ENCODE data around the gene HIGD1C.
A peak's percentile ranks its signal among the peaks of the same experiment; 100 is the strongest.

The HIGD1C gene

DNA sequence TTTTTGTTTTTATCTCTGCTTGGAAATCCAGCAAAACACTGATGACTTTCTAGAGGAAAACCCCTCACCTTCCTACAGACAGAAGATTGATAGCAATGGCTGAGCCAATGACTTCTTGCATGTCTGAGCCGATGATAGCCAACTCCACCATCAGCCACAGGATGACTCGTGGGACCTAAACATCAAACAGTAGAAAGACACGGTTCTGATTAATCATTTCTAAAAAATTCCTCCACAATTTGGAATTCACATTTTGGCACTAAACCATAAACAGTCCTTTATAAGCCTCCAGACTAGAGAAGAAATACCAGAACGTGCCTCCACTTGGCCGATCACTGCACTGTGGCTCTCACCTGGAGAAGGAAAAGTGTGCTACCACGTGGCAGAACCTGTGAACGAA lies 47.9 kb downstream of the HIGD1C start:
- no peak overlapping the region for H3K27ac Mint-ChIP-seq
- no peaks in the 10 kb centered on the region for H3K4me1 Mint-ChIP-seq
- TF ChIP-seq, protein P1, sequence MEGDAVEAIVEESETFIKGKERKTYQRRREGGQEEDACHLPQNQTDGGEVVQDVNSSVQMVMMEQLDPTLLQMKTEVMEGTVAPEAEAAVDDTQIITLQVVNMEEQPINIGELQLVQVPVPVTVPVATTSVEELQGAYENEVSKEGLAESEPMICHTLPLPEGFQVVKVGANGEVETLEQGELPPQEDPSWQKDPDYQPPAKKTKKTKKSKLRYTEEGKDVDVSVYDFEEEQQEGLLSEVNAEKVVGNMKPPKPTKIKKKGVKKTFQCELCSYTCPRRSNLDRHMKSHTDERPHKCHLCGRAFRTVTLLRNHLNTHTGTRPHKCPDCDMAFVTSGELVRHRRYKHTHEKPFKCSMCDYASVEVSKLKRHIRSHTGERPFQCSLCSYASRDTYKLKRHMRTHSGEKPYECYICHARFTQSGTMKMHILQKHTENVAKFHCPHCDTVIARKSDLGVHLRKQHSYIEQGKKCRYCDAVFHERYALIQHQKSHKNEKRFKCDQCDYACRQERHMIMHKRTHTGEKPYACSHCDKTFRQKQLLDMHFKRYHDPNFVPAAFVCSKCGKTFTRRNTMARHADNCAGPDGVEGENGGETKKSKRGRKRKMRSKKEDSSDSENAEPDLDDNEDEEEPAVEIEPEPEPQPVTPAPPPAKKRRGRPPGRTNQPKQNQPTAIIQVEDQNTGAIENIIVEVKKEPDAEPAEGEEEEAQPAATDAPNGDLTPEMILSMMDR (IDR thresholded peaks at IDR 0.05), result no peak
- no peaks in the 10 kb centered on the region for H3K9me3 Mint-ChIP-seq
- no peaks in the 10 kb centered on the region for H3K27me3 Mint-ChIP-seq (ENCODE audit: low read depth, poor library complexity)
- H3K4me3 Mint-ChIP-seq, result no peak overlapping the region
- peaks cover 68% of the 10 kb centered on the region for H3K36me3 Mint-ChIP-seq (ENCODE audit: low read depth)
- DNase-seq, result no peak

DNA sequence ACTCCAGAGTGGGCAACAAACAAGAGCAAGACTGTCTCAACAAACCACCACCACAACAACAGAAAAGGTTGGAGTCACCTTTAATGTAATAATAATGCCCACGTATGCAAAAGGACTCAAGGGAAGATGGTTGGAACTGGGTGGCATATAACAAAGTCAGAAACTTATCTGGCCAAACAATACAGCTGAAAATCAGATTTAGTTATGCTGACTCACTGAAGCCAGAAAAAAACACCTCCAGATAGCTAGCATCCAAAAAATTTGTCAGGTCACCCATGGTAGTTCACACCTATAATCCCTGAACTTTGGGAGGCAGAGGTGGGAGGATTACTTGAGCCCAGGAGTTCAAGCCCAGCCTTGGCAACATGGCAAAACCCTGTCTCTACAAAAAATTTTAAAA lies 49.5 kb downstream of the HIGD1C start:
- Mint-ChIP-seq H3K4me1 (no peaks in the 10 kb centered on the region), H3K9me3 (no peaks in the 10 kb centered on the region), H3K27ac (no peak overlapping the region), H3K27me3 (ENCODE audit: low read depth, poor library complexity) (no peaks in the 10 kb centered on the region), H3K36me3 (ENCODE audit: low read depth) (peaks cover 71% of the 10 kb centered on the region), H3K4me3 (no peak overlapping the region)
- TF ChIP-seq, protein P1 (IDR thresholded peaks at IDR 0.05), result no peak
- DNase-seq, result no peak

DNA sequence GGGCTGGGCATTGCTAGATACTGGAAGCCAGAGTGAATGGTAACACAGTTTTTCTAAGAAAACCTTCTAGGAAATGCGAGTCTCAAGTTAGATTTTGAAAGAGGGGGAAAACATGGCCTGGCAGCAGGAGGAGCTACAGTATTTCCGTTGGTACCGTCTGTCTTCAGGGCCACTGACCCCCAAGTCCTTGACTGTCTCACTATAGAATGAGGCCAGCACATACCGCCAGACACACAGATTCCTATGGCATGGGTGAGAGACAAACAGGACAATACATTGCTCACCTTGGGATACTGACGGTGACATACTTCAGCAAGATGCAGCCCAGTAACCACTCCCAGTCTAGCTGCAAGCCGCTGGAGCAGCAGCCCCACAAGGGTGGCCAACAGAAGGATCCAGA lies 52.2 kb downstream of the HIGD1C start:
- no peak overlapping the region for H3K27ac Mint-ChIP-seq
- H3K4me3 Mint-ChIP-seq, result no peak overlapping the region
- DNase-seq, result no peak
- no peaks in the 10 kb centered on the region for H3K9me3 Mint-ChIP-seq
- peaks cover 7% of the 10 kb centered on the region for H3K4me1 Mint-ChIP-seq
- peaks cover 76% of the 10 kb centered on the region for H3K36me3 Mint-ChIP-seq (ENCODE audit: low read depth)
- no peaks in the 10 kb centered on the region for H3K27me3 Mint-ChIP-seq (ENCODE audit: low read depth, poor library complexity)
- TF ChIP-seq, protein P1 (IDR thresholded peaks at IDR 0.05), result no peak

DNA sequence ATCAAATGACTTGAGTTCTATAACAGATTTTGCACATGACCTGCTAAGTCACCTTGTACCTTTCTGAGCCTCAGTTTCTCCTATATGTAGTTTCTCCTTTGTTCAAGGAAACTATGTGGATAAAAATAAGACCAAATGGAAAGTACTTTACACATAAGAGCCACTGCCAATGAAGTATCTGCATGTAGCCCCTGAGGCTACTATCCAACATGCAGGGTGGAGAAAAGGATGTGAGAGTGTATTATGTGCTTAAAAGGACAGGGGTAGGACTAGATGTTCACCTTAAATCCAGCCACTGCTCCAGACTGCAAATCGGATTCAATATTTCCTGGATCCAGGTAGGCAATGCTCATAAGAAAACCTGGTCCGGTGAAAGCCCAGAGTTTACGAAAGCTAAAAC lies 52.7 kb downstream of the HIGD1C start:
- TF ChIP-seq, protein P1 (IDR thresholded peaks at IDR 0.05), result no peak
- Mint-ChIP-seq H3K27me3 (ENCODE audit: low read depth, poor library complexity) (no peaks in the 10 kb centered on the region), H3K36me3 (ENCODE audit: low read depth) (peaks cover 72% of the 10 kb centered on the region), H3K9me3 (no peaks in the 10 kb centered on the region), H3K27ac (no peak overlapping the region), H3K4me1 (peaks cover 7% of the 10 kb centered on the region), H3K4me3 (no peak overlapping the region)
- DNase-seq, result no peak

DNA sequence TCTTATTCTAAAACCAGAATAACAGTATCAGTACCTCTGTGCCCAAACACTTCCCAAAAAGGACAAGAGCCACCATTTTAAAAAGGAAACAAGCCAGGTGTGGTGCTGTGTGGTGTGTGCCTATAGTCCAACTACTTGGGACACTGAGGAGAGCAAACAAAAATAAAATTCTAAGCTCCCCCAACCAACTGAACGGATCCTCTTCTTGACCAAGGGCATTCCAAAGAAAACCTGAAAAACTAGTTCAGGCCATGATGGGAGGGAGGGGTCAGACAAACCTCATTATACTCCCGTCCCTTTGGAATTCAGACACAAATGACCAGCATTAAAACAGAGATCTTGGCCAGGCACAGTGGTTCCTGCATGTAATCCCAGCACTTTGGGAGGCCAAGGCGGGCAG lies 53.3 kb downstream of the HIGD1C start:
- Mint-ChIP-seq H3K4me3 (no peak overlapping the region), H3K4me1 (peaks cover 7% of the 10 kb centered on the region), H3K27me3 (ENCODE audit: low read depth, poor library complexity) (no peaks in the 10 kb centered on the region), H3K27ac (peak overlapping the region; percentile 59), H3K36me3 (ENCODE audit: low read depth) (peaks cover 66% of the 10 kb centered on the region), H3K9me3 (no peaks in the 10 kb centered on the region)
- DNase-seq, result no peak
- TF ChIP-seq, protein P1 (IDR thresholded peaks at IDR 0.05), result no peak

DNA sequence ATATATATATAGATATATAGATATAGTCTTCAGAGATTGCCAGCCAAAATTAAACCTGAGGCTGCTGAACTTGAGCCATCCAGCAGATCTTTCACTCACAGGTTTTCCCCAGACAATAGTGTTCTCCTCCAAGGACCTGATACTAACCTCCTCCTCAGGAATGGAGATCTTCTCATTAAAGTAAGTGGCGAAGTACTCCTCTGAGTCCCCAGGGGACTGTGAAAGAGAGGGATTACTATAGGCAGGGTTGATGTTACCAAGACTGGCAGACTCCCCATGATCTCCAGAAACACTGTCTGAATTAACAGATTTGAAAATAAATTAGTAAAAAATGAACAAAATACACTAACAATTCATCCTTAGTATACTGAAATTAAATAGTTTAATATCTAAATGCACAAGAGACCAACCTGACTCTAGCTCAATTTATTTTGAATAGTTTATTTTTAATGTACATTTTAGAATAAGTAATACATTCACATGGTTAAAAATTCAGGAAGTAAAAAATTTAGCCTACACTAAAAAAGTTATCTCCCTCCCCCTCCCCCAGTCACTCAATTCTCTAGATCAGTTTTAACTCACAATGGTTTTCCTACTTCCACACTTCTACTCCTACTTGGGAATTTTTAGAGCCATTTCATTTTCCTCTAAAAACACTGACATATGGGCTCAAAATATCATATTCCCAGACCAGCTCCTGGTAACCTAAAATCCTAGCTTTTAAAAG lies 56.1 kb downstream of the HIGD1C start:
- no peak for DNase-seq
- H3K27me3 Mint-ChIP-seq (ENCODE audit: low read depth, poor library complexity), result no peaks in the 10 kb centered on the region
- no peaks in the 10 kb centered on the region for H3K9me3 Mint-ChIP-seq
- peak overlapping the region; percentile 81 for H3K27ac Mint-ChIP-seq
- no peak overlapping the region for H3K4me3 Mint-ChIP-seq
- H3K36me3 Mint-ChIP-seq (ENCODE audit: low read depth), result peaks cover 50% of the 10 kb centered on the region
- peaks cover 26% of the 10 kb centered on the region for H3K4me1 Mint-ChIP-seq
- TF ChIP-seq, protein P1 (IDR thresholded peaks at IDR 0.05), result no peak

All from nephron progenitor cell (in vitro differentiated cells).